HG03135 (cell line): ENCODE results near the gene TUBA4B.
A peak's percentile ranks its signal among the peaks of the same experiment; 100 is the strongest.

ENCODE experiments used
- ATAC-seq: cut with Tn5 transposase; IDR thresholded peaks from one replicate; pipeline ENCODE4 v1.9.1; 2021; ENCODE audit warnings: mild to moderate bottlenecking, moderate library complexity; ENCODE audit not compliant: unreplicated experiment

The TUBA4B gene

DNA sequence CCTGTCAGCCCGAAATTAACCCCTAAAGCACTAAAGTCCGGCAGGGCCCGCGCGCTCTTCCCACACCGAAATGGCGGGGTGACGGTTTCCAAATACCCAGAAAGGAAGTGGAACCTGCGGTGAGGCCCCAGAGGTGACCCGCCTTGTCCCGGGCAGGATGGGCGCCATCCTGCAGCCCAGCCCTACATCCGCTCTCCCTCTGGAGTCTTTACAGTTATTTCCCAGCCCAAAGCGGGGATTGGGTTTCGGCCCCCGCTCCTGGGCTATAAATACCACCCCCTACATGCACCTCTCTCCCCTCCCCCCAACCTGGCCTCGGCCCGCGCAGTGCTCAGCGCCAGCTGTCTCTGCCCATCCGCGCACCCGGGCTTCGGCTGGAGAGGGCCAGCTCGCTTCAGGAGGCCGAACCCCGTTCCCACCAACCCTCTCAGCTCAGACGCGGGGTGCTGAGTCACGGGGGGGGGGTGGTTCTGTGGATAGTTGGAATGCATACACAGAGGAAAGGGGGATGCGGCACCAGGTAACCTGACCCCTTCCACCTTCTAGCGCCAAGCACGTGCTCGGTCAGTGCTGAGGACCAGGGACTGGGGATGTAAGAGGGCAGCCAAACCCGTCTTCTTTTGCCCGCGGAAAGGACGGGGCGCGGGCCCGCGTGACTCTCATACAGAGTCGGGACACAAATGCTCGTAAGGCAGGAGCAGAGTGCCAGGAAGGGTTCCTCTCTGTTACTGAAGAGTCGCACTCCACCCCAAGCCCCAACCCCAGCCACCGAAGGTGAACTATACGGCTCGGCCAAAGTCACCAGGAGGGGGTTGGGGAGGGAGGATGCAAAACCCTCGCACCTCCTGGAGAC is at the start of gene TUBA4B:
Gene TUBA4B (plus strand): TSS at position 344 of the 853 bp plus-strand sequence. CDS start 165 bp downstream, at position 509.
- peak; percentile 13 for ATAC-seq

DNA sequence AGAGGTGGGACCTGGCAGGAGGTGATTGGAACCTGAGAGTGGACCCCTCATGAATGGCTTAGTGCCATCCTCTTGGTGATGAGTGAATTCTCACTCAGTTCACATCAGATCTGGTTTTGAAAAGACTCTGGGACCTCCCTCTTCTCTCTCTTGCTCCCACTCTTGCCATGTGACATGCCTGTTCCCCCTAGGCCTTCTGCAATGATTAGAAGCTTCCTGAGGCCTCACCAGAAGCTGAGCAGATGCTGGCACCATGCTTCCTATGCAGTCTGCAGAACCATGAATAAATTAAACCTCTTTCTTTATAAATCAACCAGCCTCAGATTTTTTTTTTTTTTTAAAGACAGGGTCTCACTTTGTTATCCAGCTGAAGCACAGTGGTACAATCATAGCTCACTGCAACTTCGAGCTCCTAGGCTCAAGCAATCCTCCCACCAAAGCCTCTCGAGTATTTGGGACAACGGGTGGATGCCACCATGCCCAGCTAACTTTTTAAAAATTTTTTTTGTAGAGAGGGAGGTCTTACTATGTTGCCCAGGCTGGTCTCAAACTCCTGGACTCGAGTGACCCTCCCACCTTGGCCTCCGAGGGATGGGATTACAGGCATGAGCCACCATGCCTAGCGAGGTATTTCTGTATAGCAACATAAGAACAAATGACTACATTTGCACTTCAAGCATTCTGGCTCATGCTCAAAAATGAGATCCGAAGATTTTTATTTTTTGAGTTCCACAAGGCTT is 48.4 kb upstream of the TUBA4B start:
- no peak for ATAC-seq

DNA sequence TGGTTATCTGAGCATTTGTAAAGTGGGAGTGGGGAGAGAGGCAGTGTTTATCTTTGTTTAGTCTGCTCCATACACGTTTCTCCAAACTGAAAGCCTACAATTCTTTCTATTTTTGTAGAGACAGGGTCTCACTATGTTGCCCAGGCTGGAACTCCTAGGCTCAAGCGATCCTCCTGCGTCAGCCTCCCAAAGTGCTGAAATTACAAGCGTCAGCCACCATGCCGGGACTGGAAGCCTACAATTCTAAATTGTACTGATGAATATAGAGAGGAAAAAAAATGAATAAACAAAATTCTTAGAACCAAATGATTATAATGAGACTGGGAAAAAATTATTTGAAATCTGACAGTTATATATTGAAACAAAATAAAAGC is 47.9 kb upstream of the TUBA4B start:
- no peak for ATAC-seq

DNA sequence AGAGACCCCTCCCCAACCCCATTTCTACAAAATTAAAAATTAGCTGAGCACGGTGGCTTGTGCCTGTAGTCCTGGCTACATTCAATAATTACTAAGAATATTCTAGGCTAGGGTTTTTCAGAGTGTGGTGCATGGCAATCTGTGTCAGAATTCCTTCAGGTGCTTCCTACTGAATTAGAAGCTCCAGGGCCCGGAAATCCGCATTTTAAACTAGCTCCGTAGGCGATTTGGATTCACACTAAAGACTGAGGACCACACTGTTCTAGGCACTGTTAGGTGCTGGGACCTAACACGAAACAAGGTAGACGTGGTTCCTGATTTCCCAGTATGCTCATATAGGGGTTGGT is 47.1 kb upstream of the TUBA4B start:
- no peak for ATAC-seq

DNA sequence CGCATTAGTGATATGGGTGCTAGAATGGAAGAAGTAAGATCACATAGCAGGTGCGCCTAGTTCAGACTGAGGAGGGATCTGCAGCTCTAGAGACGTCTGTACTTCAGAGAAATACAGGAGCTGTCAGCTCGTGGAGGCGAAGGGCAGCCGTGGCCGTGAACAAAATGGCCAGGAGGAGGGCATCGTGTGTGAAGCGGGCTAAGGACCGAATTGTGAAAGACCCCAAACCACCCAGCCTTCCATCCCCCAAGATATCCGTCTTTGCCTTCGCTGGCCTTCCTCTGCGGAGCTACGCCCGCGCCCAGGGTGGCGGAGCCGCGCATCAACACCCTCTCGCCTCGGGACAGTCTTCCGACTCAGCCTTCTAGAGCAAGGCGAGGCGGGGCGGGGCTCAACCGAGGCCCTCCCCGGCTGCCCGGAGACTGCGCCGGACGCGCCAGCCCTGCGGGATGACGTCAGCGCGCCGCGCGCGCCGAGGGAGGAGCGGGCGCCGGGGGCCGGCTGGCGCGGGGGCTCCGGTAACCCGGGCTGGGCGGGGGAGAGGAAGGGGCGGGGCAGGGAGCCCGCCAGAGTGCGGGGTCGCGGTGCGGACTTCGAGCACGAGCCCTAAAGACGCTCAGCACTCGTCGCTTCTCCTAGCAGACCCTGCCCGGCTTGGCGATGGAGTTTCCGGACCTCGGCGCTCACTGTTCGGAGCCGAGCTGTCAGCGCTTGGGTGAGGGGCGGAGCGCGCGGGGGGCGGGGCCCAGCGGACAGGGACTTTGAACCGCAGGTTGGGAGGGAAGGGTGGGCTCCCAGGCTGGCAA is 46.5 kb upstream of the TUBA4B start, which contains the start of gene ZFAND2B:
Gene ZFAND2B (plus strand): TSS at position 455 of the 806 bp plus-strand sequence. CDS start 206 bp downstream, at position 661.
- peak; percentile 98 for ATAC-seq

DNA sequence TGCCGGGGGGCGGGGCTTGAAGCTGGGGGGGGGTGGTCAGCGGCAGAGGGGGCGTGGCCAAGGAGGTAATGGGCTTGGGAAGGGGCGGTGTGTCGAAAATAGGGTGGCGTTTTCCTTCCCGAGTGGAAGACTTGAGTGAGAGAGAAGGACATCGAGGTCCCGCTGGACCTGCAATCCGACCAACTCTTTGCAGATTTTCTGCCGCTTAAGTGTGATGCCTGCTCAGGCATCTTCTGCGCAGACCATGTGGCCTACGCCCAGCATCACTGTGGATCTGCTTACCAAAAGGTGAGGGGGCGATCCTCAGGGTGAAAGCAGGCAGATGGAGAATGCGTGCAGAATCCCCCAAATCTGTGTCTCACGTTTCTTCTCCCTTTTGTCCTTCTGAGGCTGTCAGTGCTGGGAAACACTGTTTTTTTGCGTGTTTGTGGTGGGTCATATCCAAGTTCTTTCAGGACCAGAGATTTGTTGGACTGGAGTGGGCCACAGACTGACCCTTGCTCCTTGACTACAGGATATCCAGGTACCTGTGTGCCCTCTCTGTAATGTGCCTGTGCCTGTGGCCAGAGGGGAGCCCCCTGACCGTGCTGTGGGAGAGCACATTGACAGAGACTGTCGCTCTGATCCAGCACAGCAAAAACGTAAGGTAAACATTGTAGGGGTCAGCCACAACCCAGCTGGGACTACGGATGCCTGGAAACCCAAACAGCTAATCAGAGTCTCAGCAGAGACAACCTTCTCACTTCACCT is 45.7 kb upstream of the TUBA4B start:
- ATAC-seq = no peak

DNA sequence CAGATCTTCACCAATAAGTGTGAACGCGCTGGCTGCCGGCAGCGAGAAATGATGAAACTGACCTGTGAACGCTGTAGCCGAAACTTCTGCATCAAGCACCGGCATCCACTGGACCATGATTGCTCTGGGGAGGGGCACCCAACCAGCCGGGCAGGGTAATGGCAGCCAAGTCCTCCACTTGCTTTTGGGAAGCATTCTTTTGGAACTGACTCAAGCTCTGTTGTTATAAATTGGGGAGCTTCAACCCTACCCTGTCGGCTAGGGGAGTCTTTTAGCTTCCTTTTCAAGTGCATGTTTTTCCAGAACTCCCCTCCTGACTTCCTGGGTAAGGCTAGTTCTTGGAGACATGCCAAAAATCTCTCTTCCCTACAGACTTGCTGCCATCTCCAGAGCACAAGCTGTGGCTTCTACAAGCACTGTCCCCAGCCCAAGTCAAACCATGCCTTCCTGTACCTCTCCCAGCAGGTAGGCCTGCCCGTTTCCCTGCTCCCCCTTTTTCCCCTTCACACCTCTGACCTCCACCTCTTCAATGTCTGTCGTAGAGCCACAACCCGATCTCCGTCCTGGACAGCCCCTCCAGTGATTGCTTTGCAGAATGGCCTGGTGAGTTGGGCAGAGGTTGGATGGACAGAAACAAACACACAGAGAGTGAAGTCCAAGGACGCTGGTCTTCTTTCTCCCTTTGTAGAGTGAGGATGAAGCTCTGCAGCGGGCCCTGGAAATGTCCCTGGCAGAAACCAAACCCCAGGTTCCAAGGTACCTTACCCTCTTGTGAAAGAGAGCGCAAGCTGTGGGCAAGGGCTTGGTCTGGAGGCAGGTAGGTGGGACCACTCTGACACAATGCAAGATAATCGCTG is 44.9 kb upstream of the TUBA4B start:
- ATAC-seq = no peak

DNA sequence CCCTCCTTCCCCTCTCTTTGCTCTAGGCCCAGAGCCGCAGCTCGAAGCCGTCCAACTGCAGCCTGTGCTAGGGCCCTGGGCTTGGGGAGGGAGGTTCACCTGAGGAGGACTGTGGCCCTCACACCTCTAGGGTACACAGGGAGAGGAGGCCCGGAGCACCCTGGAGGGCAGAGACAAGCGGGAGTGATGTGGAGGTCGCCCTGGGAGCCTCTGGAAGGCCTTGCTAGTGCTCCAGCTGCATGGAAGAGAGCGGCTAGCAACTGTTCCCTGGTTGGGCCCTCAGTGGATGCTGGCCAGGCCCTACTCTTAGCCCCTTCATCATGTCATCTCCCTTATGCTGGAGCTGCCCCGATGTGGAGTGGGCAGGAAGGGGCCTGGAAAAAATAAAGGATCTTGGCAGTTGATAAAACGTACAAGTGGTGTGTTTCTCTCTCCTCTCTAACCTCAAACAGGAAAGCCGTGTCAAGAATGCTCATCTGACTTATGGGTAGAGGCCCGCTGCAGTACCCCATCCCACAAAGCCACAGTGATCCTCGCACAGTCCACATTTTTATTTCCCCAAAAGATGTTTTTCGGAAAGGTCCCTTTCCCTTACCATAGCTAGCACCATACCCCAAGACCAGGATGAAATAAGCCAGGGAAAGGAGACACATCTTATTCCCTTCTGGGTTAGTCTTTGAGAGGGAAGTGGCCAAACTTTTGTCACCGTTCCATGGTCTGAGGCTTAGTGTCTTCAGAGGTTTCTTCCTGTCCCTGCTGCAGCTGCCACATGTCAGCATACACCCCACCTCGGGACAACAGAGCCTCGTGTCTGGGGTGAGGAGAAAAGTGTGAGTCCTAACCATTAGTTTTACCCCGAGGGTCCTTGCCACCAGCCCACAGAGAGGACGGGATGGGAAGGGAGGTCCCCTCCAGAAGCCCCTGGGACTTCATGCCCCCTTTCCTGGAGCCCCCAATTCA is 43.5 kb upstream of the TUBA4B start:
- ATAC-seq = no peak

DNA sequence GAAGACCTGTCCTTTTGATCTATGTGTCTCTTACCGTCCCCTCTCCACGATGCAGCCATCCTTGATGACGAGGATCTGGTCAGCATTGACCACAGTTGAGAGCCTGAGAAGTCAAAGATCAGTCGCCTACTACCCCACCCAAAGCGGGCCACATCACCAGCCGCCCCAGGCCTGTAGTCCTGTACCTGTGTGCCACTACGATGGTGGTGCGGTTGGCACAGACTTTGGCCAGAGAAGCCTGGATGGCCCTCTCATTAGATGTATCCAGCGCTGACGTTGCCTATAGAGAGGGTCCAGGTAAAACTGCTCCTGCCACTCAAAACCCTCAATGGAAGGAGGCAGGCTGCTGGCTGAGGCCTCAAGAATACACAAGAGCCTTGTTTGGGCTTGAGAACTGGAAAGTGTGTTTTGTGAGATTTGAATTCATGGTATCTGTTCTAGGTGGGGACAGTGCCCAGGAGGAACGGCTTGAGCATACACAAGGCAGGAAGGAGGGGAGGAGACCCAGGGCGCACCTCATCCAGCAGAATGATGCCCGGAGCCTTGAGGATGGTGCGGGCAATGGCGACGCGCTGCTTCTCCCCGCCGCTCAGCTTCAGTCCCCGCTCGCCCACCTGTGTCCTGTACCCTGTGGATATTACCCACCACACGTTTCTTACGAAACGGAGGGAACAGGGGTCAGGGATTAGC is 42.7 kb upstream of the TUBA4B start:
- ATAC-seq = no peak

DNA sequence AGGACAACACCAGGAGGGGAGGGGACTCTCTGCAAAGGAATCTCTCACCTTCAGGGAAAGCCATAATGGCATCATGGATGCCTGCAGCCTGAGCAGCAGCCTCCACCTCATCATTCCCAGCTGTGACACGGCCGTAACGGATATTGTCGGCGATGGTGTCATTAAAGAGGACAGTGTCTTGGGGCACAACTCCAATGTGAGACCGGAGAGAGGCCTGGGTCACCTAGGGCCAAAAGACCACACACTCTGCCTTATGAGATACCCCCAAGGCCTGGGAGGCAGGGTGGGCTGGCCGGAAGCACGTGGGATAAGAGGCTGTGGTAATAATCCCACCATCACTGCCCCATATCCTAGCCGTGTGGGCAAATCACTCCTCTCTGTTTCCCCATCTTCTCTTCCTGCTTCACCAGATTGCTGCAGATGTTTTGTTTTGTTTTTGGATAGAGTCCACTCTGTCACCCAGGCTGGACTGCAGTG is 42.1 kb upstream of the TUBA4B start:
- ATAC-seq = no peak

DNA sequence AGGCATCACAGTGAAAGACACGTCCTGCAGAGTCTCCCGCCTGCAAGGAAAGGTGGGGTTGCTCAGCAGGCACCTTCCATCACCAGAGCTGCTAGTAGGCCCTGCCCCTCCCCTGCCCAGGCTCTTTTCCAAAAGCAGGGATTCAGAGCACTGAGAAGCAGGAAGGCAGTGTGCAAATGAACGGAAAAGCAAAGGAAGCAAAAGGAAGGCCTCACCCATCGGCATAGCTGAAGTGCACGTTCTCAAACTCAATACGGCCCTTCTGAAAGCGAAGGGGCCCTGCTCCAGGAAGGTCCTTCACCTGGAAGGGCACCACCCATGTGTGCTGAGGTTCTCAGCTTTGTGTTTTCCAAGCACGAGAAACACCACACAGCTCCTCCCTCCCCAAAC is 40.0 kb upstream of the TUBA4B start:
- no peak for ATAC-seq

DNA sequence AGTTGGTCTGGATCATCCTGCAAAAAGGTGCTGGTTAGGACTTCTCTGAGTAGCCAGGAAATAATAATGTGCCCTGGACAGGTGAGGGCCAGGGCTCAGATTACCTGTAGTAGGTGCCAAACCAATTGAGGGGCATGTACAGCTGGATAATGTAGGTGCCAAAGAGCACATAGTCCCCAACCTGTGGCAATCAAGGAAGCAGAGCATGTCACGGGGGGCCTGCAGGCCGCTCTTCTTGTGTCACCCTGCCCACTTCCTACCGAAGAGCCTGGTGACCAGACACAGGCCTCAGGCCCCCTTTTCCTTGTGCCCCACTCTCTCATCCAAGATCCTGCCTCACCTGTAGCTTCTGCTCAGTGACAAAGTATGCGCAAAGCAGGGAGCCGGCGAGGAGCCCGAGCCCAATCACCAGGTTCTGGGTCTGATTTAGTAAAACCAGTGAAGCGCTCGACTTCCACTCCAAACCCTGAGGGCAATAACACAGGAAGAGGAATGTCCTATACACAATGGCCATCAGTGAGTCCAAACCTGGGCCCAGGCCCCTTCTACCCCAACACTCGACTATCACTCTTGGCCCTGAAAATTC is 39.5 kb upstream of the TUBA4B start:
- no peak for ATAC-seq

DNA sequence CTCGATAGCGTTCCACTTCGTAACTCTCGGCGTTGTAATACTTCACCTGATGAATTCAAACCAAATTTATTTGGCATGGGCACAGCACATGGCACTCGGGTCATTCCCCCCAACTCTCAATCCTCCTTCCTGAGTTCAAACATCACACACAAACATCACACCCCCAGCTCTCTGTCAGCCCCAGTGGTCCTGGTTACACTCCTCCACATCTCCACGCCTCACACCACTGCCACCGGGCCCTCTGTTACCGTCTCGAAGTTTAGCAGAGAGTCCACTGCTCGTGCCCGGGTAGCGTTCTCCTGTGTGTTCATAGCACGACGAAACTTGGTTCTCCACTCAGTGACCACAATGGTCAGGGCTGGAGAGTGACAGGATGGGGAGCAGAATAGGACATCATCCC is 38.9 kb upstream of the TUBA4B start:
- ATAC-seq = no peak

DNA sequence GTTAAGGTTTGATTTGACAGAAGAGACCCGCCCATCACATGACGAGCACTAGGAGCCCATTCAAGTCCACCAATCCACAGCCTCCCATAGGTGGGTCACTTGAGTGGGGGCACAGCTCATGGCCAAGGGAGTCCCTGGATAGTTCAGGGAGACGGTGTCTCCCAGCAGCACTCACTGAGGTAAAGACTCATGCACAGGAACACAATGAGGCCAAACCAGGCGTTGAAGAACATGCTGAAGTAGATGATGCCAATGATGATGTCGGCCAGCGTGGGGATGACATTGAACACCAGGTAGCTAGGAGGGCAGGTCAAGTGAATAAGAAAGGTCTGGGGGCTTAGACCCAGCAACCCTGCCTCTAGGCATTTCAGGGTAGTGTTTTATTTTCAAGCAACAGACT is 38.3 kb upstream of the TUBA4B start:
- ATAC-seq = no peak

DNA sequence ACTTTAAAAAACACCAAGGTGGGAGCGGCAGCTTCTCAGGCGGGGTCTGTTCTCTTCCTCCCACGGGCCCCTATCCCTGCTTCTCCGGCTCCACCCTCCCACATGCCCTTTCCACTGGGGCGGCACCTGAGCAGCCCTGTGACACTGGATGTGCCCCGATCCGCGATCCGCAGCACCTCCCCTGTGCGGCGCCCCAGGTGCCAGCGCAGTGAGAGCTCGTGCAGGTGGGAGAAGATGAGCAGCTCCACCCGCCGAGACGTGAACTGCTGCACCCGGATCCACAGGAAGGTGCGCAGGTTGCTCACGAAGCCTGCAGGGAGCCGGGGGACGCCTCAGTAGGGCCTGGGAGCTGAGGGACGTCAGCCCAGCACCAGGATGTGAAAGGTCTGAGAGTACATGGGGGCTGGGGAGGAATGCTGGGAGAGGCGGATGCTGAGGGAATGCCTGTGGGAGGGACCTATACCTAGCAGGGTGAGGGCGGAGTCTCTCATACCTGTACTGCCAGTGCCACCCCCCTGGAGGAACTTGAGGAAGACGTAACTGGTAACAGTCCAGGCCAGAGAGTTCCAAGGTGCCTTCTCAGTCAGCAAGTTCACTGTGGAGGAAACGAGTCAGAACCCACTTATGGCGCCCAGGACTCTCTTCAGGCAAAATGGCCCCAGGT is 37.0 kb upstream of the TUBA4B start:
- no peak for ATAC-seq

DNA sequence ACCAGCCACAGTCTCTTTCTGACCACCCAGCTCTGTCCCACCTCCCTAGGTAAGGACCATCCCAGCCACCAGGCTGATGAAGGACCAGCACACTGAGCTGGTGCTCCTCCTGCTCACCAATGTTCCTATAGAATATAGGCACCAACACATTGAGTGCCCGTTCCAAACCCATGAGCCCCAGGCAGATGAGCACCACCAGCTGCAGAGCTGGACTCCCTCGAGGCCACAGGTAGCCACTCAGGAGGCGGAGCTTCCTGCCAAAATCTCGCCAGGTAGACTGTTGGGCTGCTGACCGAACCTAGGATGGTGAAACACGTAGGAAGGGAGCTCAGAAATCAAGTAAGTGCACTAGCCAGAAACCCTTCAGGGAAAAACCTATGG is 36.5 kb upstream of the TUBA4B start:
- ATAC-seq = no peak

DNA sequence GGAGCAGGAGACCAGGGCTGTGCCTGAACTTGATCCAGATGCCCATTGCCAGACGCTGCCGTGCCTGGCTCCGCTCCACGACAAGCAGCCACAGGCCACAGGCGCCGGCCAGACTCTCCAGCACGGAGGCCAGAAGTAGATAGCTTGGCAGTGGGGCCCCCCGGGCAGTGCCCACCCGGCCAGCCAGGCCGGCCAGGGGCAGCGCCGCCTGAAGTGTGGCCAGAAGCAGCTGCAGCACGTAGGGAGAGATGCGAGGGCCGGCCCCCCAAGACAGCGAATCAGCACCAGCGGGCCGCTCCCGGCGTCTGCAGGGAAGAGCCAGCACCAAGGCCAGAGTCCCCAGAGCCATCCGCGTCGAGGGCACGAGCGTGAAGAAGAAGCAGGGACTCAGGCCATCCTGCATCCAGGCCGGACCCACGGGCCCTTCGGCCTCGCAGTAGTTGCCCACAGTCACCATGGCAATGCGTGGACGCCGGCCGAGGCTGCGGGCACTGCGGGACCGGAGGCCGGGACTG is 34.8 kb upstream of the TUBA4B start:
- peak; percentile 11 for ATAC-seq
